Fibroblast of pulmonary artery (primary cell): ENCODE data around the gene HSD11B1.

ENCODE experiments used
- DNase-seq: peaks from one replicate; pipeline ENCODE4 v3.0.0-alpha.2; 2010; ENCODE audit warnings: low read depth
- H3K4me3 ChIP-seq: replicated peaks from 2 replicates; pipeline ENCODE4 v1.5.1; 2011; ENCODE audit warnings: low read depth, mild to moderate bottlenecking, control low read depth, low read length, moderate library complexity
- CTCF ChIP-seq: IDR thresholded peaks from 2 replicates; pipeline ENCODE4 v1.5.1; 2011; ENCODE audit warnings: mild to moderate bottlenecking, control low read depth, low read length, inconsistent platforms; ENCODE audit errors: missing control alignments

HSD11B1 gene

GRCh38 chr1:209674957-209675564 lies 29.6 kb upstream of the HSD11B1 start, which contains the start of gene G0S2:
Gene G0S2, plus strand, starts transcription at chr1:209675412. Its CDS starts 273 bp downstream, at chr1:209675685.
- peak within 1 kb of the TSS; percentile 66 for H3K4me3 ChIP-seq
- no peak for TF ChIP-seq CTCF
- peak; percentile 78 for DNase-seq

- no peak for DNase-seq
- peak overlapping the region; percentile 66 for H3K4me3 ChIP-seq
- TF ChIP-seq CTCF: no peak
Measured at GRCh38 chr1:209675565-209676154, 29.0 kb upstream of the HSD11B1 start.

- H3K4me3 ChIP-seq: no peak overlapping the region
- no peak for TF ChIP-seq CTCF
- no peak for DNase-seq
Measured at GRCh38 chr1:209678981-209679539, 25.6 kb upstream of the HSD11B1 start.

GRCh38 chr1:209685821-209686220 lies 18.8 kb upstream of the HSD11B1 start:
- TF ChIP-seq CTCF: no peak
- no peak for DNase-seq
- no peak overlapping the region for H3K4me3 ChIP-seq

- TF ChIP-seq CTCF: no peak
- H3K4me3 ChIP-seq: no peak overlapping the region
- DNase-seq: no peak
Measured at GRCh38 chr1:209686322-209686721, 18.3 kb upstream of the HSD11B1 start.

GRCh38 chr1:209688746-209689234 lies 15.9 kb upstream of the HSD11B1 start:
- peak; percentile 79 for DNase-seq
- H3K4me3 ChIP-seq: no peak overlapping the region
- TF ChIP-seq CTCF: no peak
